K562 (cell line): Measurements from ENCODE around the gene CRY2. TPM values are rescaled to one million over a fixed set of nuclear protein-coding genes. Genes with fewer than 3 reads are reported as not detected.

Experiments
- ATAC-seq: fragments of 200-7000 bp; cut with Tn5 transposase; 3 replicates; pipeline ENCODE4 v1.9.1; 2020; ENCODE audit warnings: moderate library complexity
- BruUV-seq: library from RNA; stranded (reverse); fragments of 400-500 nt; replicated peaks from 2 replicates; lab custom pipeline; 2021; lab: Mats Ljungman, UMichigan
- CTCF ChIA-PET: fragments of 300-600 bp; formaldehyde crosslinking; extraction: SDS; loops from one replicate; lab custom pipeline; 2021; ENCODE audit warnings: low intra/inter-chr PET ratio; lab: Yijun Ruan, JAX
- POLR2A ChIA-PET: fragments of 300-600, 350-650 bp; sonication (Branson Sonifier 250); formaldehyde crosslinking; extraction: SDS; loops from one replicate; lab custom pipeline; 2021; ENCODE audit warnings: antibody characterized with exemption, inconsistent platforms; lab: Yijun Ruan, JAX
- DNase-seq, 4 experiments: peaks; one replicate each; pipeline versions ENCODE4 v3.0.0 to v3.0.0-alpha.2; 2011 to 2018; ENCODE audit warnings: low spot score in 3 of 4, mixed read lengths in 3 of 4; ENCODE audit errors: extremely low read depth in 1 of 4
- FAIRE-seq: peaks from 2 replicates; lab custom pipeline; 2011; peaks lifted over from hg19 to GRCh38; lab: Jason Lieb, UNC
- H2AFZ ChIP-seq: 2 replicates; pipeline ENCODE4 v1.6.0; 2011; ENCODE audit warnings: low read depth, low read length, control low read depth, inconsistent platforms
- H3K27ac ChIP-seq: fragments of 200-600 bp; 3 replicates; pipeline ENCODE4 v1.8.0; 2011; ENCODE audit warnings: low read depth, mild to moderate bottlenecking, control low read depth, inconsistent platforms, low read length, moderate library complexity, mixed read lengths; ENCODE audit errors: extremely low read depth
- H3K27me3 ChIP-seq, 2 experiments: fragments of 300-600 bp in 1 of 2; 2 replicates in 1 of 2; 3 replicates in 1 of 2; pipeline versions ENCODE4 v1.6.0 to v1.8.0; 2011; ENCODE audit warnings: inconsistent platforms in 2 of 2, low read length in 2 of 2, mild to moderate bottlenecking in 1 of 2, mixed read lengths in 1 of 2, moderate library complexity in 1 of 2; ENCODE audit not compliant: control insufficient read depth in 2 of 2, insufficient read depth in 2 of 2
- H3K36me3 ChIP-seq: fragments of 300-600 bp; 3 replicates; pipeline ENCODE4 v1.8.0; 2011; ENCODE audit warnings: mild to moderate bottlenecking, low read length, inconsistent platforms; ENCODE audit not compliant: control insufficient read depth, insufficient read depth
- H3K4me1 ChIP-seq, 2 experiments: fragments of 200-600 bp in 1 of 2; replicated peaks in 1 of 2; 2 replicates in 1 of 2; 3 replicates in 1 of 2; pipeline versions ENCODE4 v1.5.1 to v1.8.0; 2011; ENCODE audit warnings: inconsistent platforms in 2 of 2, low read length in 2 of 2, mild to moderate bottlenecking in 1 of 2, mixed read lengths in 1 of 2, moderate library complexity in 1 of 2; ENCODE audit not compliant: control insufficient read depth in 2 of 2, insufficient read depth in 2 of 2
- H3K4me2 ChIP-seq: 2 replicates; pipeline ENCODE4 v1.6.1; 2011; ENCODE audit warnings: low read length, control low read depth, inconsistent platforms, mixed read lengths; ENCODE audit not compliant: insufficient read depth
- H3K4me3 ChIP-seq: fragments of 200-600 bp; sonication (generic), shearing (Covaris generic); 2 replicates; pipeline ENCODE4 v1.5.1; 2016; ENCODE audit warnings: control low read depth, inconsistent platforms
- H3K79me2 ChIP-seq: fragments of 200-600 bp; 3 replicates; pipeline ENCODE4 v1.8.0; 2011; ENCODE audit warnings: low read length, inconsistent platforms; ENCODE audit not compliant: control insufficient read depth, insufficient read depth
- H3K9ac ChIP-seq, 2 experiments: 2 replicates each; pipeline versions ENCODE4 v1.6.0 to v1.6.1; 2011; ENCODE audit warnings: low read depth in 2 of 2, low read length in 2 of 2, control low read depth in 1 of 2, inconsistent platforms in 1 of 2, mild to moderate bottlenecking in 1 of 2, mixed read lengths in 1 of 2; ENCODE audit not compliant: insufficient read depth in 1 of 2
- H3K9me1 ChIP-seq: one replicate; pipeline ENCODE4 v1.6.0; 2011; ENCODE audit warnings: inconsistent platforms, mild to moderate bottlenecking, low read length, moderate library complexity; ENCODE audit not compliant: control insufficient read depth, insufficient read depth
- H3K9me3 ChIP-seq: replicated peaks from 2 replicates; pipeline ENCODE4 v1.5.1; 2011; ENCODE audit warnings: low read depth, low read length, inconsistent platforms; ENCODE audit not compliant: control insufficient read depth, insufficient read depth
- H4K20me1 ChIP-seq: replicated peaks from 2 replicates; pipeline ENCODE4 v1.6.1; 2011; ENCODE audit warnings: low read length, inconsistent platforms, mixed read lengths; ENCODE audit not compliant: control insufficient read depth, insufficient read depth
- MCM3 ChIP-seq: fragments of 450-650 bp; IDR thresholded peaks from 2 replicates; pipeline ENCODE4 v1.6.1; 2016
- WGBS: fragments of 100-300 bp; shearing (Covaris generic); methylation state at CpG from one replicate; pipeline ENCODE4 v1.1.6; 2016; ENCODE audit warnings: low coverage, mixed read lengths; ENCODE audit not compliant: insufficient coverage; ENCODE audit errors: missing lambda C conversion rate; 5-methylcytosine and 5-hydroxymethylcytosine counted together
- in situ Hi-C: fragments of 300-500 bp; cut with MboI; formaldehyde crosslinking; loops from 4 replicates; pipeline ENCODE4 v1.15.0; 2018; ENCODE audit warnings: inconsistent platforms, mixed read lengths
- intact Hi-C: fragments of 100-400 bp; cut with micrococcal nuclease; formaldehyde crosslinking; loops from 2 replicates; pipeline ENCODE4 v1.14.2; 2022
- polyA plus RNA-seq, 8 experiments: library from polyadenylated mRNA; depleted of rRNA in 4 of 8; stranded (reverse) in 5 of 8; unstranded in 3 of 8; fragments of >200 nt; fragmentation: Nextera tagmentation in 2 of 8; fragmentation: Illumina TruSeq in 1 of 8; extraction: Ambion mirVana in 2 of 8; extraction: Trizol in 1 of 8; gene quantifications; 2 replicates each; pipeline versions ENCODE4 v1.2.1 to v1.2.3, GENCODE V29; 2011 to 2014; ENCODE audit warnings: inconsistent platforms in 1 of 8, missing spikeins in 1 of 8
- total RNA-seq, 7 experiments: library from RNA; depleted of rRNA in 6 of 7; stranded (reverse); fragments of >200 nt in 6 of 7; fragmentation: Illumina TruSeq in 2 of 7; extraction: Trizol in 2 of 7; gene quantifications; 2 replicates each; pipeline versions ENCODE4 v1.2.1 to v1.2.3, GENCODE V29; 2011 to 2021; ENCODE audit warnings: low replicate concordance in 1 of 7
- TF ChIP-seq, protein P1 (sequence below), 3 experiments: IDR thresholded peaks in 2 of 3; conservative IDR thresholded peaks in 1 of 3; 2 replicates each; pipeline ENCODE4 v1.5.1; 2011 to 2012; ENCODE audit warnings: low read length in 3 of 3, mild to moderate bottlenecking in 3 of 3, control low read depth in 2 of 3, improper control_type of control experiment in 1 of 3, inconsistent platforms in 1 of 3, low read depth in 1 of 3, mixed read lengths in 1 of 3, moderate library complexity in 1 of 3; ENCODE audit not compliant: insufficient read depth in 2 of 3

The CRY2 gene
- total and polyA plus RNA-seq, 9 of the 15 experiments (the other 6 are each of a cell fraction or from before 2014, with no cell fraction given) = 2.3 to 23.9 (median 14.8) TPM

DNA sequence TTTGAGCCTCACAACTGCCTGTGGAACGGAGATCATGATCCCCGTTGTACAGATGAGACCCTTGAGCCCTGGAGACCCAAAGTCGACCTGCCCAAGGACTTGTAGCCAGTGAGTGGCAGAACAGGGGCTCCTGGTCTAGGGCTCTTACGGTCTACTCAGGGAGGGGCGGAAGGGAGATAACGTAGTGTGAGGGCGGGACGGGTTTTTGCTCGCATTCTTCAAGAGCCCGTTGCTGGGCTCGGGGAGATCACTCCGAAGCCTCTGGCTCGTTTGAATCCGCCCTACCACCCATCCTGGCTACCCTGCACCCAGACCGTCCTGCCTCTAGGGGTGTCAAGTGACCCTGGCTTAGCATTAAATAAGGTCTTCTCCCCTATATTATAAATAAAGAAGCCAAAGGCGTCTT lies 639 bp downstream of the CRY2 start (continued):
- TF ChIP-seq, protein P1, sequence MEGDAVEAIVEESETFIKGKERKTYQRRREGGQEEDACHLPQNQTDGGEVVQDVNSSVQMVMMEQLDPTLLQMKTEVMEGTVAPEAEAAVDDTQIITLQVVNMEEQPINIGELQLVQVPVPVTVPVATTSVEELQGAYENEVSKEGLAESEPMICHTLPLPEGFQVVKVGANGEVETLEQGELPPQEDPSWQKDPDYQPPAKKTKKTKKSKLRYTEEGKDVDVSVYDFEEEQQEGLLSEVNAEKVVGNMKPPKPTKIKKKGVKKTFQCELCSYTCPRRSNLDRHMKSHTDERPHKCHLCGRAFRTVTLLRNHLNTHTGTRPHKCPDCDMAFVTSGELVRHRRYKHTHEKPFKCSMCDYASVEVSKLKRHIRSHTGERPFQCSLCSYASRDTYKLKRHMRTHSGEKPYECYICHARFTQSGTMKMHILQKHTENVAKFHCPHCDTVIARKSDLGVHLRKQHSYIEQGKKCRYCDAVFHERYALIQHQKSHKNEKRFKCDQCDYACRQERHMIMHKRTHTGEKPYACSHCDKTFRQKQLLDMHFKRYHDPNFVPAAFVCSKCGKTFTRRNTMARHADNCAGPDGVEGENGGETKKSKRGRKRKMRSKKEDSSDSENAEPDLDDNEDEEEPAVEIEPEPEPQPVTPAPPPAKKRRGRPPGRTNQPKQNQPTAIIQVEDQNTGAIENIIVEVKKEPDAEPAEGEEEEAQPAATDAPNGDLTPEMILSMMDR (IDR thresholded peaks at IDR 0.05 in 2 of 3, conservative IDR thresholded peaks at IDR 0.05 in 1 of 3; ENCODE audit: insufficient read depth in 2 of 3, low read depth in 1 of 3, low read length in 3 of 3) = no peak
- TF ChIP-seq, all 486 proteins: peak for 26

DNA sequence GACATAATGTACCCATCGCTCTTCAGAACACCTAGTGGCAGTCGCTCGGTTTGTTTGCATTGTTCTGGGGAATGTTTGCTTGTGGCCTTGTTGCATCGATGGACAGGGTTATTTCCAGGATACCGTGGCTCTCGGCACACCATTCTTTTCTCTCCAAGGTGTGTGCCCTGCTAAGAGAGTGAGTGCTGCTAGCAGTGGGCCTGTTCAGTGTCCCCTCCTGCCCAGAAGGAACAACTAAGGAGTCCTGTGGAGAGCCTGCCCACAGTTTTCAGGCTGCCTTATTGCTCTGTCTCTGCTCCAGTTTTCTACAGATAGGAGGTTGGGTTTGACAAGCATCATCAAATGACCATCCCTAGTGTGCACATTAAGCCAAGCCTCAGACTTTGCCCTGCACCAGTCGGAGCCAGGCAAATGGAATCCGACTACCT lies 1.4 kb downstream of the CRY2 start:
- FAIRE-seq = no peak
- ATAC-seq = no peak
- ChIA-PET CTCF (no interaction called here), POLR2A (no interaction called here)
- DNase-seq = no peak
- Histone ChIP-seq H2AFZ (peak overlapping the region; percentile 14; the same call in 1 of the 2 replicates), H3K4me3 (peak overlapping the region; percentile 100), H3K27me3 (no peaks in the 10 kb centered on the region), H3K27ac (no peak overlapping the region), H3K9me1 (no peaks in the 10 kb centered on the region), H3K9me3 (no peaks in the 10 kb centered on the region), H3K4me2 (peak overlapping the region; percentile 99), H3K9ac (peak overlapping the region; percentile 62 to 88; a peak in 3 of 4 replicates), H3K4me1 (peaks cover 14 to 18% of the 10 kb centered on the region in 2 experiments), H3K36me3 (peaks cover 18% of the 10 kb centered on the region; the same call in 2 of the 3 replicates), H3K79me2 (peaks cover 61% of the 10 kb centered on the region), H4K20me1 (peaks cover 29% of the 10 kb centered on the region)
- no peak for TF ChIP-seq MCM3
- BruUV-seq = TSS peak; percentile 53
- WGBS = 32% methylated on average over 8 of the region's 8 CpGs
- intact Hi-C loops (loop anchor here (5.0 kb wide), 1 partner anchor 41 kb away; the partner anchor contains the start of gene SLC35C1), in situ Hi-C loops (no loop called here)
